ENCODE results near the gene OBP2A.
"Not testable (repeated sequence)": the region's sequence is repeated elsewhere in the genome, so short reads cannot be mapped to it uniquely, and the experiment has no call there.

The OBP2A gene

DNA sequence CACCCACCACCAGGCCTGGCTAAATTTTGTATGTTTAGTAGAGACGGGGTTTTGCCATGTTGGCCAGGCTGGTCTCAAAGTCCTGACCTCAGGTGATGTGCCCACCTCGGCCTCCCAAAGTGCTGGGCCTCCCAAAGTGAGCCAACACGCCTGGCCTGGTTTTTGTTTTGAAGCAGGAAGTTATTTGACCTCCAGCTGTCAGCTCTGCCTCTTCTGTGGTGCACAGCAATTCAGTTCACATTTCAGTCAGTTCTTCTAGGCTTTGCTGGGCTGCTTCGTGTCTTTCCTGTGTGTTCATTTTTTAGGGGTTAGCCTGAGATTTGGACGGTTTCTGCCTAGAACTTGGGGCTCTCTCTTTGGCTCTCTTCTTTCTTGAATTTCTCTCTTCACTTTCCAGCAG is 15.8 kb upstream of the OBP2A start:
- CTCF ChIA-PET: interaction anchor here (0.7 kb wide), 1 partner anchor 199 kb away, joined by 3 read pairs; no protein-coding TSS in a partner anchor
- no peak for DNase-seq (ENCODE audit: extremely low spot score)
- no peak for TF ChIP-seq SP1 (IDR thresholded peaks at IDR 0.05)
- TF ChIP-seq BHLHE40 (IDR thresholded peaks at IDR 0.05; ENCODE audit: borderline replicate concordance): no peak
- TF ChIP-seq ZNF384 (IDR thresholded peaks at IDR 0.05): no peak
- TF ChIP-seq LEF1 (IDR thresholded peaks at IDR 0.05; ENCODE audit: borderline replicate concordance): no peak
- TF ChIP-seq HDGF (IDR thresholded peaks at IDR 0.05; ENCODE audit: borderline replicate concordance): no peak
- TF ChIP-seq CTBP1 (IDR thresholded peaks at IDR 0.05; ENCODE audit: borderline replicate concordance): no peak
- no peak for TF ChIP-seq SUZ12 (IDR thresholded peaks at IDR 0.05)
- TF ChIP-seq FOXM1 (IDR thresholded peaks at IDR 0.05; ENCODE audit: borderline replicate concordance): no peak
- TF ChIP-seq NFRKB (IDR thresholded peaks at IDR 0.05): no peak
- TF ChIP-seq ELF4 (IDR thresholded peaks at IDR 0.05): no peak
- no peak for TF ChIP-seq ARNT (IDR thresholded peaks at IDR 0.05)
- no peak for TF ChIP-seq FOXK2 (IDR thresholded peaks at IDR 0.05)
- TF ChIP-seq TARDBP (IDR thresholded peaks at IDR 0.05): no peak
- no peak for TF ChIP-seq FOXA1 (IDR thresholded peaks at IDR 0.05)
- no peak for TF ChIP-seq L3MBTL2 (conservative IDR thresholded peaks at IDR 0.05)
- no peak for TF ChIP-seq PKNOX1 (IDR thresholded peaks at IDR 0.05)
- POLR2A ChIA-PET: no interaction called here

DNA sequence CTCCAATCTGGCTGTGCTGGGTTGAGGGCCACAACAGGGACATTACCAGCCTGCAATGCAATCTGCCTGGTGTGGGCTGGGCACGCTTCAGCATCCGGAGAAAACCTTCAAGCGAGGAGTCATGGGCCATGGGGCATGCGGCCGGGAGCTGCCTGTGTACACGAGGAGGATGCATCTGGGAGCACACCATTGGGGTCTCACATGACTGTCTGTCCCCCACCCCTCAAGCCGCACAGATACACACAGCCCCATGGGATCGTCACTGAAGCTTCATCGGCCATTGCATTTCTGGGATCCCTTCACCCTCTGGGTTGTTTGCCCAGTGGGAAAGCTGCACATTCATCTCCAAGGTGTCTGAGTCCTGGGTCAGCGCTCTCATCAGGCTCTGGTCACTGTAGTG is 14.8 kb upstream of the OBP2A start:
- no peak for DNase-seq (ENCODE audit: extremely low spot score)
- POLR2A ChIA-PET: no interaction called here
- CTCF ChIA-PET: no interaction called here
- TF ChIP-seq TARDBP (IDR thresholded peaks at IDR 0.05): no peak
- TF ChIP-seq PKNOX1 (IDR thresholded peaks at IDR 0.05): no peak
- no peak for TF ChIP-seq L3MBTL2 (conservative IDR thresholded peaks at IDR 0.05)
- TF ChIP-seq NFRKB (IDR thresholded peaks at IDR 0.05): no peak
- TF ChIP-seq ELF4 (IDR thresholded peaks at IDR 0.05): no peak
- no peak for TF ChIP-seq BHLHE40 (IDR thresholded peaks at IDR 0.05; ENCODE audit: borderline replicate concordance)
- no peak for TF ChIP-seq FOXK2 (IDR thresholded peaks at IDR 0.05)
- no peak for TF ChIP-seq LEF1 (IDR thresholded peaks at IDR 0.05; ENCODE audit: borderline replicate concordance)
- TF ChIP-seq SP1 (IDR thresholded peaks at IDR 0.05): no peak
- no peak for TF ChIP-seq ZNF384 (IDR thresholded peaks at IDR 0.05)
- no peak for TF ChIP-seq CTBP1 (IDR thresholded peaks at IDR 0.05; ENCODE audit: borderline replicate concordance)
- TF ChIP-seq ARNT (IDR thresholded peaks at IDR 0.05): no peak
- no peak for TF ChIP-seq SUZ12 (IDR thresholded peaks at IDR 0.05)
- no peak for TF ChIP-seq HDGF (IDR thresholded peaks at IDR 0.05; ENCODE audit: borderline replicate concordance)
- no peak for TF ChIP-seq FOXM1 (IDR thresholded peaks at IDR 0.05; ENCODE audit: borderline replicate concordance)
- no peak for TF ChIP-seq FOXA1 (IDR thresholded peaks at IDR 0.05)

DNA sequence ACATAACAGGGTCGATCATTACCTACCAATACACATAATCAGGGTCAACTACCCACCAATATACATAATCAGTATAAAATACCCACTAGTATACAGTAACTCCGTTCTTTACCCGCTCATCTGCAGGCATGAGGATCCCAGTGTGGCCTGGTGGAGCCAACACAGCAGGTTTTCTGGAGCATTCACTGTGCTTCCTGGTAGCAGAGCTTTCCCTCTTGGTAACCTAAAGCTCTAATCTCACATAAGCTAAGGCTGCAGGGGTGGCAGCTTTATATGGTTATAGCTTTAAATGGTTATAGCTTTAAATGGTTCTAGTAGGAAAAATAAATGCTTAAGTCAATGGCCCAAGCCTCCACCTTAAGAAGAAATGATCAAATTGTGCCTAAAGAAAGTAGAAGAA is 12.8 kb upstream of the OBP2A start:
- CTCF ChIA-PET: interaction anchor here (0.7 kb wide), 2 partner anchors 234 to 265 kb away, joined by 3 read pairs; no protein-coding TSS in a partner anchor
- TF ChIP-seq LEF1 (IDR thresholded peaks at IDR 0.05; ENCODE audit: borderline replicate concordance) (no peak), PKNOX1 (IDR thresholded peaks at IDR 0.05) (no peak), FOXA1 (IDR thresholded peaks at IDR 0.05) (no peak), CTBP1 (IDR thresholded peaks at IDR 0.05; ENCODE audit: borderline replicate concordance) (no peak), L3MBTL2 (conservative IDR thresholded peaks at IDR 0.05) (no peak), SUZ12 (IDR thresholded peaks at IDR 0.05) (no peak), ELF4 (IDR thresholded peaks at IDR 0.05) (no peak), FOXK2 (IDR thresholded peaks at IDR 0.05) (no peak), BHLHE40 (IDR thresholded peaks at IDR 0.05; ENCODE audit: borderline replicate concordance) (no peak), HDGF (IDR thresholded peaks at IDR 0.05; ENCODE audit: borderline replicate concordance) (no peak), NFRKB (IDR thresholded peaks at IDR 0.05) (no peak), TARDBP (IDR thresholded peaks at IDR 0.05) (no peak), ARNT (IDR thresholded peaks at IDR 0.05) (no peak), SP1 (IDR thresholded peaks at IDR 0.05) (no peak), FOXM1 (IDR thresholded peaks at IDR 0.05; ENCODE audit: borderline replicate concordance) (no peak), ZNF384 (IDR thresholded peaks at IDR 0.05) (no peak)

GRCh38 chr9:135533674-135534073 is 12.3 kb upstream of the OBP2A start:
- no peak for TF ChIP-seq BHLHE40 (IDR thresholded peaks at IDR 0.05; ENCODE audit: borderline replicate concordance)
- TF ChIP-seq ELF4 (IDR thresholded peaks at IDR 0.05): no peak
- no peak for TF ChIP-seq FOXK2 (IDR thresholded peaks at IDR 0.05)
- TF ChIP-seq FOXA1 (IDR thresholded peaks at IDR 0.05): no peak
- no peak for TF ChIP-seq ZNF384 (IDR thresholded peaks at IDR 0.05)
- DNase-seq (ENCODE audit: extremely low spot score): no peak
- CTCF ChIA-PET: interaction anchor here (0.7 kb wide), 1 partner anchor 264 kb away, joined by 3 read pairs; no protein-coding TSS in a partner anchor
- POLR2A ChIA-PET: no interaction called here

More for the DNA sequence above, 12.8 kb upstream of the OBP2A start:
- POLR2A ChIA-PET: no interaction called here
- no peak for DNase-seq (ENCODE audit: extremely low spot score)

- DNase-seq (ENCODE audit: extremely low spot score); POLR2A ChIA-PET; CTCF ChIA-PET: not testable (repeated sequence)
Measured at GRCh38 chr9:135534192-135534711, 11.7 kb upstream of the OBP2A start.

GRCh38 chr9:135534826-135535225 is 11.1 kb upstream of the OBP2A start:
- POLR2A ChIA-PET; DNase-seq (ENCODE audit: extremely low spot score): not testable (repeated sequence)
- CTCF ChIA-PET: interaction anchor here (0.7 kb wide), 1 partner anchor 115 kb away, joined by 3 read pairs; no protein-coding TSS in a partner anchor

DNA sequence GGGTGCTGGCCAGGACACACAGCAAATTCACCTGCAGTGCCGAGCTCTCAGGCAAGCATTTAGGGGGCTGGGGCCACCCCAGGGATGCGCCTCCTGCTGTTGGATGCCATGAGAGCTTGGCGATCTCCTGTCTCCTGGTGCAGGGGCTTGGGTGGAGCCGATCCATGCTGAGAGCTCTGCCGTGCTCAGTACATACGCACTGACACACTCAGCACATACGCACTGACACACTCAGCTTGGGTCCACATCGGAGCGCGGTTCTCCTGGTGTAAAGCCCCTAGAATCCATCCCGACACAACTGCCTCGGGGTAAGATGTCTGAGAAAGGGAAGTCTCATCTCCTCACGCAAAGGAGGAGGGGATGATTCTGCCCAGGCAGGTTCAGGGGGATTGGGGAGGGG is 10.3 kb upstream of the OBP2A start:
- POLR2A ChIA-PET; DNase-seq (ENCODE audit: extremely low spot score): not testable (repeated sequence)
- CTCF ChIA-PET: interaction anchor here (0.7 kb wide), 1 partner anchor 116 kb away, joined by 3 read pairs; no protein-coding TSS in a partner anchor

Measured in HEK293T (cell line).